ENCODE measurements around the gene BTBD9. TPM values are rescaled to one million over a fixed set of nuclear protein-coding genes. Genes with fewer than 3 reads are reported as not detected.

BTBD9 gene
- total RNA-seq, 1 donor: 25.3 TPM

DNA sequence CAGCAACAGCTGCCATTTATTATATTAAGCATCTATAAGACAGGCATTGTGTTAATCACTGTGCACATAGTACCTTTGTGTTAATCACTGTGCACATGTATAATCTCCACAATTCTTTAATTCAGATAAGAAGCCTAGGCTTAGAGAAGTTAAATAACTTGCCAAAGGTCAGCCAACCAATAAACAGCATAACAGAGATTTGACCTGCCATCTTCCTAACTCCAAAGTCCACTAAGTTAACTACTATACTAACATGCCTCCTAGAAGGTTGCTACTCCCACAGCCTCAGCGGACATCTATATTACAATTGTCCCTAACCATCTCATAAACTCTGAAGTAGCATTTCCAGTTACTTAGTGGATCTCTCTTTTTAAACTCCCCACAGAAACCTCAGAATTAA lies 3.7 kb downstream of the BTBD9 start:
- H3K4me3 ChIP-seq (ENCODE audit: insufficient read depth, low read length): no peak overlapping the region
- DNase-seq (ENCODE audit: insufficient read length, low spot score, missing footprints): no peak
- no peak overlapping the region for H3K27ac ChIP-seq (ENCODE audit: low read depth, low read length)
- H3K36me3 ChIP-seq (ENCODE audit: insufficient read depth, low read length): no peaks in the 10 kb centered on the region
- H2AFZ ChIP-seq (ENCODE audit: low read length): no peak overlapping the region
- peaks cover 9% of the 10 kb centered on the region for H4K20me1 ChIP-seq (ENCODE audit: insufficient read depth, low read length)
- no peaks in the 10 kb centered on the region for H3K9me3 ChIP-seq (ENCODE audit: low read depth, low read length)
- H3K79me2 ChIP-seq (ENCODE audit: insufficient read depth, low read length): peaks cover 78% of the 10 kb centered on the region
- H3K4me1 ChIP-seq (ENCODE audit: insufficient read depth, low read length): peaks cover 11% of the 10 kb centered on the region
- TF ChIP-seq, protein P1, sequence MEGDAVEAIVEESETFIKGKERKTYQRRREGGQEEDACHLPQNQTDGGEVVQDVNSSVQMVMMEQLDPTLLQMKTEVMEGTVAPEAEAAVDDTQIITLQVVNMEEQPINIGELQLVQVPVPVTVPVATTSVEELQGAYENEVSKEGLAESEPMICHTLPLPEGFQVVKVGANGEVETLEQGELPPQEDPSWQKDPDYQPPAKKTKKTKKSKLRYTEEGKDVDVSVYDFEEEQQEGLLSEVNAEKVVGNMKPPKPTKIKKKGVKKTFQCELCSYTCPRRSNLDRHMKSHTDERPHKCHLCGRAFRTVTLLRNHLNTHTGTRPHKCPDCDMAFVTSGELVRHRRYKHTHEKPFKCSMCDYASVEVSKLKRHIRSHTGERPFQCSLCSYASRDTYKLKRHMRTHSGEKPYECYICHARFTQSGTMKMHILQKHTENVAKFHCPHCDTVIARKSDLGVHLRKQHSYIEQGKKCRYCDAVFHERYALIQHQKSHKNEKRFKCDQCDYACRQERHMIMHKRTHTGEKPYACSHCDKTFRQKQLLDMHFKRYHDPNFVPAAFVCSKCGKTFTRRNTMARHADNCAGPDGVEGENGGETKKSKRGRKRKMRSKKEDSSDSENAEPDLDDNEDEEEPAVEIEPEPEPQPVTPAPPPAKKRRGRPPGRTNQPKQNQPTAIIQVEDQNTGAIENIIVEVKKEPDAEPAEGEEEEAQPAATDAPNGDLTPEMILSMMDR (IDR thresholded peaks at IDR 0.05; ENCODE audit: extremely low read depth, low read depth, low read length): no peak
- H3K4me2 ChIP-seq (ENCODE audit: insufficient read depth, low read length): no peak overlapping the region
- H3K27me3 ChIP-seq (ENCODE audit: insufficient read depth, low read length): no peaks in the 10 kb centered on the region

DNA sequence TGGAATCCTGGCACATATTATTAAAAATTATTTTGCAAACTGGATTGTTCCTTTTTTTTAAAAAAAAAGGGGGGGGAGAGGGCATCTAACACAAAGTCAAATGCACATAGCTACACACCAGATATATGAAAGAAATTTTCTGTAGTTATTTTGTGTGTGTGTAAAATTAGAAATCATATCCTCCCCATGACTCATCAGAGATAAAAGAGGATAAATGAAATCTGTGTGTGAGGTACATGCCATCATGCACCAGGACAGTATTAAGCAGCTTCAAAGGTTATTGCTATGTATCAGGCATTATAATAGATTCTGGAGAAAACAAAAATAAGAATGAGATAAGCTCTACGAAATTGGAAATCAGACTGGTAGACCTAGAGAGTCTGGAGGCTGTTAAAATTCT lies 5.2 kb downstream of the BTBD9 start:
- no peaks in the 10 kb centered on the region for H3K9me3 ChIP-seq (ENCODE audit: low read depth, low read length)
- H2AFZ ChIP-seq (ENCODE audit: low read length): no peak overlapping the region
- H3K4me3 ChIP-seq (ENCODE audit: insufficient read depth, low read length): no peak overlapping the region
- peaks cover 11% of the 10 kb centered on the region for H4K20me1 ChIP-seq (ENCODE audit: insufficient read depth, low read length)
- H3K36me3 ChIP-seq (ENCODE audit: insufficient read depth, low read length): no peaks in the 10 kb centered on the region
- H3K27me3 ChIP-seq (ENCODE audit: insufficient read depth, low read length): no peaks in the 10 kb centered on the region
- H3K27ac ChIP-seq (ENCODE audit: low read depth, low read length): no peak overlapping the region
- TF ChIP-seq, protein P1 (IDR thresholded peaks at IDR 0.05; ENCODE audit: extremely low read depth, low read depth, low read length): no peak
- H3K4me1 ChIP-seq (ENCODE audit: insufficient read depth, low read length): peaks cover 5% of the 10 kb centered on the region
- no peak overlapping the region for H3K4me2 ChIP-seq (ENCODE audit: insufficient read depth, low read length)
- no peak for DNase-seq (ENCODE audit: insufficient read length, low spot score, missing footprints)
- peaks cover 67% of the 10 kb centered on the region for H3K79me2 ChIP-seq (ENCODE audit: insufficient read depth, low read length)

DNA sequence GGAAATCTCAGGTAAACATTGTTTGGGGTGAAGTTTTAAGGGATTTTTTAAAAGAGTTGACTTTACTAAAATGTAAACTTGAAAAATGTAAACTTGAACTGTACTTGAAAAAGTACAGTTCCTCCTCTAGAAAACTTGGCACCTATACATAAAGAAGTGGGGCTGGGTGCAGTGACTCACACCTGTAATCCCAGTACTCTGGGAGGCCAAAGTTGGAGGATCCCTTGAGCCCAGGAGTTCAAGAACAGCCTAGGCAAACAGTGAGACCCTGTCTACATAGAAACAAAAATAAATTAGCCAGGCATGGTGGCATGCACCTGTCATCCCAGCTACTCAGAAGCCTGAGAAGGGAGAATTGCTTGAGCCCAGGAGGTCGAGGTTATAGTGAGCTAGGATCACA lies 7.2 kb downstream of the BTBD9 start:
- DNase-seq (ENCODE audit: insufficient read length, low spot score, missing footprints): no peak
- H3K4me1 ChIP-seq (ENCODE audit: insufficient read depth, low read length): no peaks in the 10 kb centered on the region
- H3K36me3 ChIP-seq (ENCODE audit: insufficient read depth, low read length): no peaks in the 10 kb centered on the region
- no peak overlapping the region for H3K4me3 ChIP-seq (ENCODE audit: insufficient read depth, low read length)
- H3K4me2 ChIP-seq (ENCODE audit: insufficient read depth, low read length): no peak overlapping the region
- H3K27ac ChIP-seq (ENCODE audit: low read depth, low read length): no peak overlapping the region
- no peaks in the 10 kb centered on the region for H3K27me3 ChIP-seq (ENCODE audit: insufficient read depth, low read length)
- TF ChIP-seq, protein P1 (IDR thresholded peaks at IDR 0.05; ENCODE audit: extremely low read depth, low read depth, low read length): no peak
- no peaks in the 10 kb centered on the region for H3K9me3 ChIP-seq (ENCODE audit: low read depth, low read length)
- no peak overlapping the region for H2AFZ ChIP-seq (ENCODE audit: low read length)
- H4K20me1 ChIP-seq (ENCODE audit: insufficient read depth, low read length): peaks cover 11% of the 10 kb centered on the region
- peaks cover 60% of the 10 kb centered on the region for H3K79me2 ChIP-seq (ENCODE audit: insufficient read depth, low read length)

DNA sequence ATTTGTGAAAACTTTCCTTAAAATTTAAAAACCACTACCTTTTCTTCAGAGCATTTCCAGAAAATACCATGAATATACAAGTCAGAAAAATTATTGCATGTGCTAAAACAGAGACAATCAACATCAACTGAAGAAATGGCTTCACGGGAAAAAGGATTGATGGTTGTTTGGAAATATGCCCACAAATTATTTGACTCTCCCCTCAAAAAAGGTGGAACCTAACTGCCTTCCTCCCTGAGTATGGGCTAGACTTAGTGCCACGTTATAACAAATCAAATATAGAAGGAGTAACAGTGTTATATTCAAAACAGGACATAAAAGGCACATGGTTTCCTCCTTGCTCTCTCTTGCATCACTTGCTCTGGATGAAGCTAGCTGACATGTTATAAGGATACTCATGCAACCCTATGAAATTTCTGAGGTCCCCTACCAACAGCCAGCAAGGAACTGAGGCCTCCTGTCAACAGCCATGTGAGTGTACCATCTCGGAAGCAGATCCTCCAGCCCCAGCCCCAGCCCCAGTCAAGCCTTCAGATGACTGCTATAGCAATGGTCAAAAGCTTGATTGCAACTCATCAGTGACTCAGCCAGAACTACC lies 8.4 kb downstream of the BTBD9 start:
- no peaks in the 10 kb centered on the region for H3K4me1 ChIP-seq (ENCODE audit: insufficient read depth, low read length)
- no peaks in the 10 kb centered on the region for H3K27me3 ChIP-seq (ENCODE audit: insufficient read depth, low read length)
- no peaks in the 10 kb centered on the region for H3K9me3 ChIP-seq (ENCODE audit: low read depth, low read length)
- no peak for DNase-seq (ENCODE audit: insufficient read length, low spot score, missing footprints)
- no peak overlapping the region for H3K4me3 ChIP-seq (ENCODE audit: insufficient read depth, low read length)
- H4K20me1 ChIP-seq (ENCODE audit: insufficient read depth, low read length): peaks cover 11% of the 10 kb centered on the region
- no peak overlapping the region for H3K4me2 ChIP-seq (ENCODE audit: insufficient read depth, low read length)
- H3K36me3 ChIP-seq (ENCODE audit: insufficient read depth, low read length): no peaks in the 10 kb centered on the region
- H3K79me2 ChIP-seq (ENCODE audit: insufficient read depth, low read length): peaks cover 52% of the 10 kb centered on the region
- H3K27ac ChIP-seq (ENCODE audit: low read depth, low read length): no peak overlapping the region
- TF ChIP-seq, protein P1 (IDR thresholded peaks at IDR 0.05; ENCODE audit: extremely low read depth, low read depth, low read length): no peak
- no peak overlapping the region for H2AFZ ChIP-seq (ENCODE audit: low read length)

All from osteoblast (primary cell).